Measurements from ENCODE around the gene PAPLN.

Gene PAPLN

DNA sequence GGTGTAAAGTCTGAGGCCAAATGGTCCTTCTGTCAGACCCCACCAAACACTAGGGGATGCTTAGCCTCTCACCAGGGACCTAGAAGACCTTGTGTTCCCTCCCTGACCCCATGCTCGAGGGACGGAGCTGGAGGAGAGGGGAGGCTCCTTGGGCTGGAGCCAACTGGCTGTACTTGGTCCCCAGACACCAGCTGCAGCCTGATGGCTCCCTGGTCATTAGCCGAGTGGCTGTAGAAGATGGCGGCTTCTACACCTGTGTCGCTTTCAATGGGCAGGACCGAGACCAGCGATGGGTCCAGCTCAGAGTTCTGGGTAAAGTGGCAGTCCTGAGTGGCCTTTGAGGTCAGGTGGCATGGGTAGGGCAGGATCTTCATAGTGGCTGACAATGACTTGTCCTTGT is 29.0 kb downstream of the PAPLN start:
- DNase-seq: no peak
- Histone ChIP-seq H3K27me3 (ENCODE audit: insufficient read depth, low read depth, severe bottlenecking) (no peaks in the 10 kb centered on the region), H3K9me3 (ENCODE audit: severe bottlenecking) (no peaks in the 10 kb centered on the region), H3K4me3 (ENCODE audit: low read depth, low read length) (no peak overlapping the region), H3K36me3 (no peaks in the 10 kb centered on the region), H3K27ac (no peak overlapping the region)
- TF ChIP-seq, protein P1, sequence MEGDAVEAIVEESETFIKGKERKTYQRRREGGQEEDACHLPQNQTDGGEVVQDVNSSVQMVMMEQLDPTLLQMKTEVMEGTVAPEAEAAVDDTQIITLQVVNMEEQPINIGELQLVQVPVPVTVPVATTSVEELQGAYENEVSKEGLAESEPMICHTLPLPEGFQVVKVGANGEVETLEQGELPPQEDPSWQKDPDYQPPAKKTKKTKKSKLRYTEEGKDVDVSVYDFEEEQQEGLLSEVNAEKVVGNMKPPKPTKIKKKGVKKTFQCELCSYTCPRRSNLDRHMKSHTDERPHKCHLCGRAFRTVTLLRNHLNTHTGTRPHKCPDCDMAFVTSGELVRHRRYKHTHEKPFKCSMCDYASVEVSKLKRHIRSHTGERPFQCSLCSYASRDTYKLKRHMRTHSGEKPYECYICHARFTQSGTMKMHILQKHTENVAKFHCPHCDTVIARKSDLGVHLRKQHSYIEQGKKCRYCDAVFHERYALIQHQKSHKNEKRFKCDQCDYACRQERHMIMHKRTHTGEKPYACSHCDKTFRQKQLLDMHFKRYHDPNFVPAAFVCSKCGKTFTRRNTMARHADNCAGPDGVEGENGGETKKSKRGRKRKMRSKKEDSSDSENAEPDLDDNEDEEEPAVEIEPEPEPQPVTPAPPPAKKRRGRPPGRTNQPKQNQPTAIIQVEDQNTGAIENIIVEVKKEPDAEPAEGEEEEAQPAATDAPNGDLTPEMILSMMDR (IDR thresholded peaks at IDR 0.05; ENCODE audit: low read depth, low read length): no peak

DNA sequence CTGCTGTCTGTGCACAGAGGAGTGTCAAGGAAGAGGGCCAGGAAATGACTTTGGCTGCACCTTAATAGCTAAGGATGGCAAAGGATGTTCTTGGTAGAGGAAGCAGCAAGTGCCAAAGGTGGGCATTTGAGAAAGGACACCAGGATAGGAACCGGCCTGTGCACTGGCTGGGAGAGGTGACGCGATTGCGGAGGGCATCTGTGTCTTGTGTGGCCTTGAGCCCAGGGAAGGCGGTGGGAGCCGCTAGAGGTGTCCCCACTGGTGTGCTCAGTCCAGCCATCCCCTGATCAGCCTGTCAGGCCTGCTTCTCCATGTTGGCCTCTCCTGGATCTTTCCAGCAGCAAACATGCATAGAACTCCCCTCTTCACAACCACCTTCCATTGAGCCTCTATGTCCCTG is 30.2 kb downstream of the PAPLN start:
- Histone ChIP-seq H3K36me3 (no peaks in the 10 kb centered on the region), H3K27me3 (ENCODE audit: insufficient read depth, low read depth, severe bottlenecking) (no peaks in the 10 kb centered on the region), H3K27ac (no peak overlapping the region), H3K4me3 (ENCODE audit: low read depth, low read length) (no peak overlapping the region), H3K9me3 (ENCODE audit: severe bottlenecking) (no peaks in the 10 kb centered on the region)
- DNase-seq: no peak
- TF ChIP-seq, protein P1 (IDR thresholded peaks at IDR 0.05; ENCODE audit: low read depth, low read length): no peak

DNA sequence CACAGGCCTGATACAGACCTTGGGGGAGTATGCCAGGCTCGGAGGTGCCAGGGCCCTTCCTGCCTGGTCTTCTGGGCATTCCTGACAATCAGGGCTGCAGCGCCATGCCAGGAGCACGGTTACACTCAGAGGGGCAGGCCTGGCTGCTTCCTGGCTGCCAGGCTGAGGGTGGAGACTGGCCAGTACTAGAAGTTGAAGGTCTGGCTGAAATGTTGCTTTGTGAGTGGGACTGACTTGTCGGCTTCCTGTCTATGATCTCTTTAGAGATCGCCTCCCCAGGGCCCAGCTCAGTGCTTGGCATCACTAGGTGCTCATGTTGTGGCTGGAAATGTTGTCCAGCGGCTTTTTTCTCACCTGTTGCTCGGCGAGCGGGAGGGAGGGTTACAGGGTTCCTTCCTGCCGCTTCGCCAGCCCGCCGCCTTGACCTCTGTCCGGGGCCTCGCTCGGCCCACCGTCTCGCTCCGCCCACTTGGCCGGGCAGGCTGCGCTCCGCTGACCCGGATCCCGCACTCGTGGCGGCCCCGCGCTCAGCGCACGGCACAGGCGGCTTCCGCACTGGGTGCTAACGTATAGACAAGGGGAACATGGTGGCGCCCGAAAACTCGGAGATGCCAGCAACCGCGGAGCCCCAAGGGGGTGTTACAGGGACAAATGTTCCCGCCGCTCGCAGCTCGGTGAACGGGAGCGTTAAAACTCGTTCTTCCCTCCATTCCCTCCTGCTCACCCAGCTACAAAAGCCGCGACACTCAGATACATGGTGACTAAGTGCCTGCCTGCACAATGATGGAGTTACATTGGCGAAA is 32.6 kb downstream of the PAPLN start:
- TF ChIP-seq, protein P1 (IDR thresholded peaks at IDR 0.05; ENCODE audit: low read depth, low read length): no peak
- H3K4me3 ChIP-seq (ENCODE audit: low read depth, low read length): no peak overlapping the region
- DNase-seq: no peak
- no peaks in the 10 kb centered on the region for H3K9me3 ChIP-seq (ENCODE audit: severe bottlenecking)
- H3K27me3 ChIP-seq (ENCODE audit: insufficient read depth, low read depth, severe bottlenecking): no peaks in the 10 kb centered on the region
- no peak overlapping the region for H3K27ac ChIP-seq
- peaks cover 11% of the 10 kb centered on the region for H3K36me3 ChIP-seq

DNA sequence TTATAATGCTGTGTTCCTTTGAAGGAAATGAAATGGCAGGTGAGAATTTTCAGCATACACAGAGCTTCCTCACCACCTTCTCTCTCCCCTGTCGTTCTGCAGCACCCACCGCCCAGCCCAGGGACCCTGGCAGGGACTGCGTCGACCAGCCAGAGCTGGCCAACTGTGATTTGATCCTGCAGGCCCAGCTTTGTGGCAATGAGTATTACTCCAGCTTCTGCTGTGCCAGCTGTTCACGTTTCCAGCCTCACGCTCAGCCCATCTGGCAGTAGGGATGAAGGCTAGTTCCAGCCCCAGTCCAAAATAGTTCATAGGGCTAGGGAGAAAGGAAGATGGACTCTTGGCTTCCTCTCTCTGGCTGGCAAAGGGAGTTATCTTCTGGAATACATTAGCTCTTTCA is 35.1 kb downstream of the PAPLN start:
- TF ChIP-seq, protein P1 (IDR thresholded peaks at IDR 0.05; ENCODE audit: low read depth, low read length): no peak
- Histone ChIP-seq H3K36me3 (peaks cover 33% of the 10 kb centered on the region), H3K4me3 (ENCODE audit: low read depth, low read length) (no peak overlapping the region), H3K27me3 (ENCODE audit: insufficient read depth, low read depth, severe bottlenecking) (no peaks in the 10 kb centered on the region), H3K9me3 (ENCODE audit: severe bottlenecking) (no peaks in the 10 kb centered on the region), H3K27ac (no peak overlapping the region)
- DNase-seq: no peak

DNA sequence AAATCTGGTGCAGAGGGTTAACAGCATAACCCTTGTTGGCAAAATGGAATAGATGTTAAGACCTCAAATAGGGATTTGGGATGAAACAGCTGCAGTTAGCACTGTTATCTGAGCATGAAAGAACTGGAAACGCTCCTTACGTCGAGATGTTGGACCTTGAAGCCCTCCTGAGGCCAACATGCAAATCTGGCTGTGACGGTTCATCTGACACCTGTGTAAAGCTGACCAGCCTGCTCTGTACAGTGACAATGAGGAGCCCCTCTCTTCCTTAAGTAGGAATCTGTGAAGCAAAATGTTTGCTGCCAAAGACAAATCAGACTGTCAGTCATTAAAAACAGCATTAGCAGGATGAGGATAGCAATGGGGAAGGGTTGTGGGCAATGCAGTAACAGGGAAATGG is 36.5 kb downstream of the PAPLN start:
- Histone ChIP-seq H3K27ac (no peak overlapping the region), H3K27me3 (ENCODE audit: insufficient read depth, low read depth, severe bottlenecking) (no peaks in the 10 kb centered on the region), H3K9me3 (ENCODE audit: severe bottlenecking) (no peaks in the 10 kb centered on the region), H3K4me3 (ENCODE audit: low read depth, low read length) (no peak overlapping the region), H3K36me3 (peaks cover 37% of the 10 kb centered on the region)
- no peak for DNase-seq
- TF ChIP-seq, protein P1 (IDR thresholded peaks at IDR 0.05; ENCODE audit: low read depth, low read length): no peak

DNA sequence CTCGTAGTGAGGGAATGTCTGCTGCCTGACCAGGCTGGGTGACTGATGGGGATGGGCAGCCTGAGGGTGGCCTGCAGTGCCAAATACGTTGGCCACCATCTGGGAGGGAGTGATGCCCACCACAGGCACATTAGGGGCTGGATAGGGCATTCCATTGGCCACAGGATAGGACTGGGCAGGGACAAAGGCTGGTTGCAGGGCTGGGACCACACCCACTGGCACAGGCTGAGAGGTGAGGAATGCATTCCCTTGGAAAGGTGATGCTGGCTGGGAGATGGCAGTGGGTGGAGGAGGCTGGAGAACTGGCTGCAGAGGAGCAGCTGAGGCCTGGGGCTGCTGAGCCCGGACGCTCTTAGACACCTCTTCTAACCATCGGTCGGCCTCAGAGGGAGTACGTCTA is 39.5 kb downstream of the PAPLN start:
- no peaks in the 10 kb centered on the region for H3K27me3 ChIP-seq (ENCODE audit: insufficient read depth, low read depth, severe bottlenecking)
- TF ChIP-seq, protein P1 (IDR thresholded peaks at IDR 0.05; ENCODE audit: low read depth, low read length): no peak
- no peak overlapping the region for H3K4me3 ChIP-seq (ENCODE audit: low read depth, low read length)
- H3K27ac ChIP-seq: no peak overlapping the region
- H3K36me3 ChIP-seq: peaks cover 62% of the 10 kb centered on the region
- H3K9me3 ChIP-seq (ENCODE audit: severe bottlenecking): no peaks in the 10 kb centered on the region
- DNase-seq: no peak

All from WERI-Rb-1 (cell line).